Anterior cingulate cortex (tissue), 58 donors: Measurements from ENCODE around the gene RSRC1.
"Not testable (repeated sequence)": the region's sequence is repeated elsewhere in the genome, so short reads cannot be mapped to it uniquely, and the experiment has no call there.

Experiments
- DNase-seq, 58 donors: peaks; one replicate each; lab custom pipeline; 2025; lab: John Stamatoyannopoulos, UW

Gene RSRC1

DNA sequence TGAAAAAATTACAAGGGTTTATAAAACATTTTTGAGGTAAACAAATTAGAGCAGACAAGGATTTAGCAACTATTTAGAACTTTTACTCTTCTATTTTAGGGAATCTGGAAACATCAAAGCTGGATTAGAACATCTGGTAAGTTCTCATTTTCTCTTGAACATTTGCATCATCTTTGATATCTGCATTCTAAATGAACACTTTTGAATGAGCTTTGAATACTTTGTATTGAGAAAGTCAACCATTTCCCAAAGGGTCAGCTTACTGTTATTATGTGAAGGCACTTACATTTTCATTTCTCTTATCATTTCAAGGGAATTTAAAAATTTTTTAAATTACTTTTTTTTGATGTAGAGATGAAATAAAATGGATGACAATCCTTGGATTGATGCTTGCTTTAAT lies 188.1 kb downstream of the RSRC1 start:
- no peak for DNase-seq

GRCh38 chr3:158308236-158308928 lies 198.5 kb downstream of the RSRC1 start:
- DNase-seq, result no peak

GRCh38 chr3:158312560-158313141 lies 202.8 kb downstream of the RSRC1 start:
- no peak for DNase-seq

DNA sequence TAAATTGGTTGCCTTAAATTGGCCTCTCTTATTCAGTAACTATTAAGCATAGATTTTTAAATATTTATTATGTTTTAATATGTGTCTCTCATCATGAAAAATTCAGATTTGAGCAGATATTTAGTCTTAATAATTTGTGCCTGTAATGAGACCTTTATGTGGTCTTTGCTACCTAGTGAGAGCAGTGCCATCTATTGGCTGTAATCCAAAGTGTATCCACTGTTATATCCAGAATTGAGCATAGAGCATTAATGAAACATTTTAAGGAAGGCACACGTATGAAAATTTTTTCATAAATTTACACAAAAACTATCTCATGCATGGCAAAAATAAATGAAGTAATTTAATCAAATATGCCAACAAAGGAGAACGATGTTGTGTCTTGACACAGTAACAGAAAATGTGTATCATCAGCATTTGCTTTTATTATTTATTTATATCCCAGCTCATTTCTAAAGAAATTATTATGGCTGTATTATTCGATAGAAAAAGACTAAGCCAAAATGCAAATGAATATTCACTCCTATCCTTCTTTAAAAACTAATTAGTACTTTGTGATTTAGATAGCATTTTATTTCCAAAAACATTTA lies 203.5 kb downstream of the RSRC1 start:
- no peak for DNase-seq

GRCh38 chr3:158314426-158315357 lies 204.8 kb downstream of the RSRC1 start:
- no peak for DNase-seq

DNA sequence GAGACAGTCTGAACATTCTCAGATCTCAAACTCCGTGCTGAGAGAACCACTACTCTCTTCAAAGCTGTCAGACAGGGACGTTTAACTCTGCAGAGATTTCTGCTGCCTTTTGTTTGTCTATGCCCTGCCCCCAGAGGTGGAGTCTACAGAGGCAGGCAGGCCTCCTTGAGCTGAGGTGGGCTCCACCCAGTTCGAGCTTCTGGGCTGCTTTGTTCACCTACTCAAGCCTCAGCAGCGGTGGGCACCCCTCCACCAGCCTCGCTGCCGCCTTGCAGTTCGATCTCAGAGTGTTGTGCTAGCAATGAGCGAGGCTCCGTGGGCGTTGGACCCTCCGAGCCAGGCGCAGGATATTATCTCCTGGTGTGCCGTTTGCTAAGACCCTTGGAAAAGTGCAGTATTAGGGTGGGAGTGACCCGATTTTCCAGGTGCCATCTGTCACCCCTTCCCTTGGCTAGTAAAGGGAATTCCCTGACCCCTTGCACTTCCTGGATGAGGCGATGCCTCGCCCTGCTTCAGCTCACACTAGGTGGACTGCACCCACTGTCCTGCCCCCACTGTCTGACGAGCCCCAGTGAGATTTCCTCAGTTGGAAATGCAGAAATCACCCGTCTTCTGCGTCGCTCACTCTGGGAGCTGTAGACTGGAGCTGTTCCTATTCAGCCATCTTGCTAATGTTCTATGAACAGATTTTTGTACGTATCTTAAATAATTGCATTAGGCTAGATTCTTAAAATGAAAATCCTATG lies 220.0 kb downstream of the RSRC1 start:
- DNase-seq, result peak in 16 of 58 donors; percentile 2 to 34 (median 8)

DNA sequence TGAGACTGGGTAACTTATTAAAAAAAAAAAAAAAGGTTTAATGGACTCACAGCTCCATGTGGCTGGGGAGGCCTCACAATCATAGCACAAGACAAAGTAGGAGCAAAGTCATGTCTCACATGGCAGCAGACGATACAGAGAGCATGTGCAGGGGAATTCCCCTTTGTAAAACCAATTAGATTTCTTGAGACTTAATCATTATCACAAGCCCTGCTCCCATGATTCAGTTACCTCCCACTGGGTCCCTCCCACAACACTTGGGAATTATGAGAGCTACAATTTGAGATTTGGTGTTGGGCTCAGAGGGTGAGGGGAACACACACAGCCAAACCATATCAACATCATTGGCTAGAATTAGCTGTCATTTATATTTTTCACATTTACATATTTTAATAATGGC lies 221.0 kb downstream of the RSRC1 start:
- DNase-seq, result no peak

- no peak for DNase-seq
Measured at GRCh38 chr3:158333736-158334135, 223.8 kb downstream of the RSRC1 start.

- DNase-seq, result no peak
Measured at GRCh38 chr3:158337110-158337509, 227.2 kb downstream of the RSRC1 start.

GRCh38 chr3:158339638-158340037 lies 229.7 kb downstream of the RSRC1 start:
- DNase-seq, result no peak

DNA sequence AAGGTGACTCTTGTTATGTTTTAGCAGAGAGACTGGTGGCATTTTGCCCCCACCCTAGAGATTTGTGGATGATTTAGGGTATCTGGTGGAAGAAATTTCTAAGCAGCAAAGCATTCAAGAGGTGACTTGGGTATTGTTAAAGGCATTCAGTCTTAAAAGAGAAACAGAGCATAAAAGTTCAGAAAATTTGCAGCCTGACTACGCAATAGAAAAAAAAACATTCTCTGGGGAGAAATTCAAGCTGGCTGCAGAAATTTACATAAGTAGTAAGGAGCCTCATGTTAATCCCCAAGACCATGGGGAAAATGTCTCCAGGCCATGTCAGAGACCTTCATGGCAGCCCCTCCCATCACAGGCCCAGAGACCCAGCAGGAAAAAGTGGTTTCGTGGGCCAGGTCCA lies 231.1 kb downstream of the RSRC1 start:
- DNase-seq, result not testable (repeated sequence)

DNA sequence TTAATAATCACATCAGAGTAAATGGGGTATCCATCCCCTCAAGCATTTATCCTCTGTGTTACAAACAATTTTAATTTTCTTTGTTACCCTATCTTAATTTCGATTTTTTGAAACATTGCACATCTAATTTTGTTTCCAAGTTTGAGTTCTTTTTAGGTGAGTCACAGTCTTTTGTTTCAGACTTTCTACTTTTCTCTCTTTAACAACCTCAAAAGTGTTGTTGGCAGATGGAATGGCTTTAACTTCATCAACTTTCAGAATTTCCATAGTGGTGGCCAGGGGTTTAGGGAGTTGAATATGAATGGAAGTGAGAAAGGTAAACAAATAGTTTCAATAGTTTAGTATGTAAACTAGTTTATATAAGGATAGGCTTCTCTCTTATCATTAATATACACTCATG lies 238.1 kb downstream of the RSRC1 start:
- no peak for DNase-seq

DNA sequence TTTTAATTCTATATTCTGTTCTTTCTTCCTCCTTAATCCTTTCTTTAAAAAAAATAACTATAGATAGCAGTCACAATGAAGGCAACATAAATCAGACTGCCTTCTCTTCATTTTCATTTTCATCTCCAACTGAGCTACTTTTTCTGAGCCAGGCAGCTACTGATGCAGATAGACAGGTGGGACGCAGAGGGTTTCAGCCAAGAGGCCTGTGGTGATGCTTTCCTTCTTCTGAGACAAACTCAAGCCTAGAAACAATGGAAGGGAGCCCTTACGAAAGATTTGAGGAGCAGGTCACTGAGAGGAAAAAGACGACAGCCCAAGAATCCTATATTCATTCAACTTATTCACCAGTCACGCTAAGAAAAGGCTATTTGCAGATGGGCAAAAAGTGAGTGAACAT lies 241.1 kb downstream of the RSRC1 start:
- DNase-seq, result no peak

- DNase-seq, result no peak
Measured at GRCh38 chr3:158352551-158352950, 242.7 kb downstream of the RSRC1 start.

DNA sequence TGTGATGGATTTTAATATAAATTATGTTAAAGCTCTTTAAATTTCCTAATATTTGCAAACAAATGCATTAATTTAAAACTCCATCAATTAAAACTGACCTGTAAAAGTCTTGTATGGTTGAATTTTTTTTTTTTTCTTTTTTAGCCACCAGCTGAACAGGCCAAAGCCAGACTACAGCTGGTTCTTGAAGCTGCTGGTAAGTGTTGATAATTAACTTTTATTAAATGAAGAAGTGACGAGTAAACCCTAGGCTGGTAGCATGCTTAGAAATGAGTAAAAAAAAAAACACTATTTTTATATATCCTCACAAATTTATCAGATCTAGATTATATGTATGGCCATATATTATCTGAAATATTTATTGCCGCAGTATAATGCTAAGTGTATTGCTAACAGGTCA lies 244.8 kb downstream of the RSRC1 start:
- no peak for DNase-seq

DNA sequence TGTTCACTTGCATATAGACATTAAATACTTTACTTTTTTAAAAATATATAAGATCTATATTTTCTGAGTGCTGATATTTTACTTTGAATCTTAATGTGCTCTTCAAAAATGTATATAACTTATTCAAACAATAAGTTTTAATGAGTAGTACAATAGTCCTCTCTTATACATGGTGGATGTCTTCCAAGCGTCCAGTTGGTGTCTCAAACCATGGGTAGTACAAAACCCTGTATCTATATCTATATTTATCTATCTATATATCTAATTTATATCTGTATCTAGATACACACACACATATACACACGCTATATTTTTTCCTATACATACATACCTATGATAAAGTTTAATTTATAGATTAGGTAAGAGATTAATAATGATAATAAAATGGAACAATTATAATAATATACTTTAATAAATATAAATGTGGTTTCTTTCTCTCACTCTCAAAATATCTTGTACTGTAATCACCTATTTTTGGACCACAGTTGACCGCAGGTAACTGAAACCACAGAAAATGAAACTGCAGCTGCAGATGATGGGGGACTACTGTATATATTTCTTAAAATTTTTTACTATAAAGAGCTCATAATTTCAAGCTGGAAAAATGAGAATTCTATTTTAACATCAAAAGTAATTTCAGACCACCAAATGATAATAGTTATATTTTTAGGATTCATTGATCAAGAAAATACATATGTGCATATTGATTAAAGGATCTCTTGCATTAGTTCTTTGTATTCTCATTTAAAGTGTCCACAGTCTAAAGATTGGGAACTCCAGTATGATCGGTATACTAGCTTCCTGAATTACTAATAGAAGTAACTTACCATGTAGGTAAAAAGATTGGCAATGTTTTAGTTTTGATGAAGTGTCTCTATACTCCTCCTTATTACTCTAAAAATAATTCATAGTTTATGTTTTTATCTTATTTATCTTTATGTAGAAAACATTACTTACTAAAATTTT lies 246.0 kb downstream of the RSRC1 start:
- DNase-seq, result no peak

GRCh38 chr3:158359339-158359738 lies 249.4 kb downstream of the RSRC1 start:
- no peak for DNase-seq

- no peak for DNase-seq
Measured at GRCh38 chr3:158360756-158361448, 251.0 kb downstream of the RSRC1 start.

DNA sequence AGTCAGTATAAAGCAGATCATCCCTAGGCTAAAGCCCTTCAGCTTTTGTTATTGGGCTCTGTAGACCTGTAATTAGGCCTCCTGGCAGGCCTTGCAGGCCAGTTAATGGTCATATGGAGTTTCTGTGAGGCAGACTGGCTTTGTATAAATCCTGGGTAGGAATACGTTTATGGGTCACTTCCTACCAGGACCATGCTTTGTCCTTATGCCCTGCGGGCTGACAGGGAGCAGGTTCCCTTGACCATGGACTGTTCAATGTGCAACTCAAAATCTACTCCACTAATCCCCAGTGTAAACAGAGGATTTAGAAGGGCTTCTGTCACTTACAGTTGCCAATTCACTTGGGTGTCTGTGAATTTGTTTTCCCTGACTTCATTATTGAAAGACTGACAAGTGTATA lies 258.4 kb downstream of the RSRC1 start:
- no peak for DNase-seq
